ENCODE measurements around the gene KRT15. TPM values are rescaled to one million over a fixed set of nuclear protein-coding genes. Genes with fewer than 3 reads are reported as not detected.

The KRT15 gene
- polyA plus RNA-seq, 1 of the 3 experiments (the other 2 are of a cell fraction) = 16.9 TPM

DNA sequence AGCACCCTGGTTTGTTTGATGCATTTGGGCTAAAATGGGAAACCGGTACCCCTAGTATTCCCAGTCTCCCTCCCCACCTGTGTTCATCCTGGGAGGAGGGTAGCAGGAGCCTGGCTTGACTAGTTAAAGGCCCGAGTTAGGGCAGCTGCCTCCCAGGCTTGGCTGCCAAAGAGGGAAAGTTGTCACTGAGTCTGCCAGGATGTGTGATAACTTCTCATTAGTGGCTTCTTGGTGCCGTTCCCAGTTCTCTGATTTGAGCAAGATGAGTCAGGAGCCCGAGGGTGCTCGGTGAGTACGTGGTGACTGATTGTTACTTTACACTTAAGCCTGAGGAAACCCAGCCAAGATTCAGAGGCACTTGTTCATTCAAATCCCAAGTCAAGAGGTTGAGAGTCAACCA is 54.0 kb downstream of the KRT15 start (continued):
- TF ChIP-seq, protein P1, sequence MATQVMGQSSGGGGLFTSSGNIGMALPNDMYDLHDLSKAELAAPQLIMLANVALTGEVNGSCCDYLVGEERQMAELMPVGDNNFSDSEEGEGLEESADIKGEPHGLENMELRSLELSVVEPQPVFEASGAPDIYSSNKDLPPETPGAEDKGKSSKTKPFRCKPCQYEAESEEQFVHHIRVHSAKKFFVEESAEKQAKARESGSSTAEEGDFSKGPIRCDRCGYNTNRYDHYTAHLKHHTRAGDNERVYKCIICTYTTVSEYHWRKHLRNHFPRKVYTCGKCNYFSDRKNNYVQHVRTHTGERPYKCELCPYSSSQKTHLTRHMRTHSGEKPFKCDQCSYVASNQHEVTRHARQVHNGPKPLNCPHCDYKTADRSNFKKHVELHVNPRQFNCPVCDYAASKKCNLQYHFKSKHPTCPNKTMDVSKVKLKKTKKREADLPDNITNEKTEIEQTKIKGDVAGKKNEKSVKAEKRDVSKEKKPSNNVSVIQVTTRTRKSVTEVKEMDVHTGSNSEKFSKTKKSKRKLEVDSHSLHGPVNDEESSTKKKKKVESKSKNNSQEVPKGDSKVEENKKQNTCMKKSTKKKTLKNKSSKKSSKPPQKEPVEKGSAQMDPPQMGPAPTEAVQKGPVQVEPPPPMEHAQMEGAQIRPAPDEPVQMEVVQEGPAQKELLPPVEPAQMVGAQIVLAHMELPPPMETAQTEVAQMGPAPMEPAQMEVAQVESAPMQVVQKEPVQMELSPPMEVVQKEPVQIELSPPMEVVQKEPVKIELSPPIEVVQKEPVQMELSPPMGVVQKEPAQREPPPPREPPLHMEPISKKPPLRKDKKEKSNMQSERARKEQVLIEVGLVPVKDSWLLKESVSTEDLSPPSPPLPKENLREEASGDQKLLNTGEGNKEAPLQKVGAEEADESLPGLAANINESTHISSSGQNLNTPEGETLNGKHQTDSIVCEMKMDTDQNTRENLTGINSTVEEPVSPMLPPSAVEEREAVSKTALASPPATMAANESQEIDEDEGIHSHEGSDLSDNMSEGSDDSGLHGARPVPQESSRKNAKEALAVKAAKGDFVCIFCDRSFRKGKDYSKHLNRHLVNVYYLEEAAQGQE (IDR thresholded peaks at IDR 0.05; ENCODE audit: low read depth, low read length) = no peak
- TF ChIP-seq EP300 (IDR thresholded peaks at IDR 0.05; ENCODE audit: borderline replicate concordance in 1 of 2, low read depth in 1 of 2, low read length in 1 of 2) (0 out of 4 replicates have a peak, but pooled peaks of 1 of the 2 experiments have one; percentile 33), FOXJ3 (CRISPR knock-in tag; IDR thresholded peaks at IDR 0.05) (no peak)

DNA sequence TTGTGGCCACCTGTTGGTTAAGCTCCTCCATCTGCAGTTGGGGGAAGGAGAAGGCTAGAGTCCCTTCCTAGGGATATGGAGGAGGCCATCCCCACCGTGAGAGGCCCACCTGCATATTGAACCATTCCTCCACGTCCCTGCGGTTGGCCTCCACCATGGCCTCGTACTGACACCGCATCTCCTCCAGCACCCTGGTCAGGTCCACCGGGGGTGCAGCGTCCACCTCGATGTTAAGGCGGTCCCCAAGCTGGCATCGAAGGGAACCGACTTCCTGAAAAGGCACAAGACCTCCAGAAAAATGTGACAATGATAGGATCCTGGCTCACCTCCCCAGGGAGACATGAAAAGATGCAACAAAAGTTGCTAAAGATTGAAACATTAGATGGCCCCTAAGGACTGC is 54.5 kb downstream of the KRT15 start:
- H3K4me1 ChIP-seq (ENCODE audit: control insufficient read depth in 1 of 2, insufficient read depth in 2 of 2, low read depth in 1 of 2, low read length in 1 of 2) = peaks cover 11 to 17% of the 10 kb centered on the region in 2 experiments; a peak in 2 of 4 replicates
- no peaks in the 10 kb centered on the region for H3K27me3 ChIP-seq (ENCODE audit: insufficient read depth)
- H3K4me3 ChIP-seq (ENCODE audit: low read depth in 2 of 2, low read length in 1 of 2) = no peak overlapping the region
- POLR2A ChIA-PET = no interaction called here
- 80% methylated on average over 10 of the region's 11 CpGs for WGBS (ENCODE audit: low lambda C conversion rate)
- no peak for TF ChIP-seq SMC3 (IDR thresholded peaks at IDR 0.05; ENCODE audit: low read depth, low read length)
- TF ChIP-seq, protein P2, sequence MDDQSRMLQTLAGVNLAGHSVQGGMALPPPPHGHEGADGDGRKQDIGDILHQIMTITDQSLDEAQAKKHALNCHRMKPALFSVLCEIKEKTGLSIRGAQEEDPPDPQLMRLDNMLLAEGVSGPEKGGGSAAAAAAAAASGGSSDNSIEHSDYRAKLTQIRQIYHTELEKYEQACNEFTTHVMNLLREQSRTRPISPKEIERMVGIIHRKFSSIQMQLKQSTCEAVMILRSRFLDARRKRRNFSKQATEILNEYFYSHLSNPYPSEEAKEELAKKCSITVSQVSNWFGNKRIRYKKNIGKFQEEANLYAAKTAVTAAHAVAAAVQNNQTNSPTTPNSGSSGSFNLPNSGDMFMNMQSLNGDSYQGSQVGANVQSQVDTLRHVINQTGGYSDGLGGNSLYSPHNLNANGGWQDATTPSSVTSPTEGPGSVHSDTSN (IDR thresholded peaks at IDR 0.05) = no peak
- TF ChIP-seq TCF12 (IDR thresholded peaks at IDR 0.05) = no peak
- TF ChIP-seq FOXM1 (IDR thresholded peaks at IDR 0.05; ENCODE audit: low read depth) = no peak
- TF ChIP-seq, protein P1 (IDR thresholded peaks at IDR 0.05; ENCODE audit: low read depth, low read length) = peak; percentile 43; the same call in 1 of the 2 replicates
- no peak for TF ChIP-seq POLR2AphosphoS5 (IDR thresholded peaks at IDR 0.05; ENCODE audit: low read depth, low read length)
- TF ChIP-seq NFIC (IDR thresholded peaks at IDR 0.05; ENCODE audit: borderline replicate concordance) = no peak
- H3K9ac ChIP-seq = no peak overlapping the region
- H2AFZ ChIP-seq (ENCODE audit: low read depth) = no peak overlapping the region
- no peaks in the 10 kb centered on the region for H4K20me1 ChIP-seq (ENCODE audit: insufficient read depth)
- no peaks in the 10 kb centered on the region for H3K36me3 ChIP-seq (replicated peaks in 1 of 2; ENCODE audit: control insufficient read depth in 1 of 2, insufficient read depth in 2 of 2, low read length in 1 of 2)
- H3K27ac ChIP-seq (ENCODE audit: low read depth in 2 of 2, low read length in 1 of 2) = no peak overlapping the region
- DNase-seq = no peak
- H3K9me2 ChIP-seq = no peaks in the 10 kb centered on the region
- CTCF ChIA-PET = interaction anchor here (1.2 to 1.9 kb wide), 3 partner anchors 84 to 185 kb away, joined by 3 to 7 read pairs (median 5); no protein-coding TSS in a partner anchor
- H3K9me3 ChIP-seq = no peaks in the 10 kb centered on the region
- no peaks in the 10 kb centered on the region for H3K79me2 ChIP-seq (ENCODE audit: insufficient read depth)
- H3F3A ChIP-seq (replicated peaks; ENCODE audit: insufficient read depth) = no peaks in the 10 kb centered on the region
- no peak overlapping the region for H3K4me2 ChIP-seq

Data from SK-N-SH (cell line).